CD4-positive, alpha-beta T cell (primary cell): Measurements from ENCODE around the gene TSTD1. TPM values are rescaled to one million over a fixed set of nuclear protein-coding genes. Genes with fewer than 3 reads are reported as not detected.

Source experiments
- ATAC-seq: fragments of 200-7000 bp; cut with Tn5 transposase; one replicate; pipeline ENCODE4 v1.10.0; 2022; ENCODE audit warnings: mild to moderate bottlenecking; ENCODE audit not compliant: poor library complexity
- CTCF ChIA-PET: fragments of 350-600 bp; sonication (Branson Sonifier 250); formaldehyde crosslinking; loops from one replicate; lab custom pipeline; 2021; ENCODE audit warnings: antibody characterized with exemption, inconsistent platforms; lab: Charles Lee
- POLR2A ChIA-PET: fragments of 350-600 bp; sonication (Branson Sonifier 250); formaldehyde crosslinking; loops from one replicate; lab custom pipeline; 2021; ENCODE audit warnings: antibody characterized with exemption, inconsistent platforms; lab: Charles Lee
- DNase-seq, 14 experiments: peaks; one replicate each; pipeline ENCODE4 v3.0.0-alpha.2; 2013 to 2020; ENCODE audit warnings: mixed read lengths in 2 of 14
- H3K27ac ChIP-seq, 2 donors: one replicate each; pipeline versions ENCODE4 v1.5.1 to v1.7.0; 2013; ENCODE audit warnings: low read length in 2 of 2, low read depth in 1 of 2, mild to moderate bottlenecking in 1 of 2
- H3K27me3 ChIP-seq, 2 experiments: 1 replicate in 1 of 2; 2 replicates in 1 of 2; pipeline versions ENCODE4 v1.6.1 to v1.7.0; 2013; ENCODE audit warnings: low read length in 2 of 2, control low read depth in 1 of 2, mild to moderate bottlenecking in 1 of 2, moderate library complexity in 1 of 2; ENCODE audit not compliant: insufficient read depth in 2 of 2, control insufficient read depth in 1 of 2
- H3K36me3 ChIP-seq: one replicate; pipeline ENCODE4 v1.6.1; 2013; ENCODE audit warnings: low read length, control low read depth; ENCODE audit not compliant: insufficient read depth
- H3K4me1 ChIP-seq: one replicate; pipeline ENCODE4 v1.6.1; 2013; ENCODE audit warnings: low read length, control low read depth; ENCODE audit not compliant: insufficient read depth
- H3K4me3 ChIP-seq: one replicate; pipeline ENCODE4 v1.5.1; 2013; ENCODE audit warnings: mild to moderate bottlenecking, low read length, moderate library complexity
- H3K9me3 ChIP-seq, 2 experiments: 1 replicate in 1 of 2; 2 replicates in 1 of 2; pipeline versions ENCODE4 v1.6.1 to v1.7.0; 2013; ENCODE audit warnings: low read length in 2 of 2, mild to moderate bottlenecking in 2 of 2, control low read depth in 1 of 2, moderate library complexity in 1 of 2; ENCODE audit not compliant: control insufficient read depth in 1 of 2, insufficient read depth in 1 of 2
- H3K27ac Mint-ChIP-seq: one replicate; pipeline ENCODE4 v1.8.0; 2020; ENCODE audit warnings: mixed read lengths
- H3K27me3 Mint-ChIP-seq: one replicate; pipeline ENCODE4 v1.8.0; 2021; ENCODE audit warnings: mixed read lengths
- H3K36me3 Mint-ChIP-seq: one replicate; pipeline ENCODE4 v1.8.0; 2021; ENCODE audit warnings: low read depth, mixed read lengths
- H3K4me1 Mint-ChIP-seq: one replicate; pipeline ENCODE4 v1.8.0; 2021; ENCODE audit warnings: low read depth, mixed read lengths
- H3K4me3 Mint-ChIP-seq: one replicate; pipeline ENCODE4 v1.8.0; 2020; ENCODE audit warnings: mild to moderate bottlenecking, mixed read lengths
- H3K9me3 Mint-ChIP-seq: one replicate; pipeline ENCODE4 v1.8.0; 2020; ENCODE audit warnings: mixed read lengths
- intact Hi-C, 2 experiments: fragments of 100-400 bp; cut with DNase I in 1 of 2; cut with micrococcal nuclease in 1 of 2; formaldehyde crosslinking; loops; one replicate each; pipeline versions ENCODE4 v1.15.1 to v1.9.0; 2023 to 2025; cut with DNase I, micrococcal nuclease
- total RNA-seq, 174 experiments: library from RNA in 2 of 174; stranded (reverse) in 2 of 174; gene quantifications; one replicate each; pipeline ENCODE4 v1.2.3 and lab custom pipeline; 2021 to 2026
- TF ChIP-seq, protein P1 (sequence below): fragments of 200-600 bp; IDR thresholded peaks from one replicate; pipeline ENCODE4 v1.8.0; 2022; ENCODE audit warnings: antibody characterized with exemption, mild to moderate bottlenecking

TSTD1 gene
- total RNA-seq, 2 experiments from 2014 or later = 38.0 to 40.3 TPM

DNA sequence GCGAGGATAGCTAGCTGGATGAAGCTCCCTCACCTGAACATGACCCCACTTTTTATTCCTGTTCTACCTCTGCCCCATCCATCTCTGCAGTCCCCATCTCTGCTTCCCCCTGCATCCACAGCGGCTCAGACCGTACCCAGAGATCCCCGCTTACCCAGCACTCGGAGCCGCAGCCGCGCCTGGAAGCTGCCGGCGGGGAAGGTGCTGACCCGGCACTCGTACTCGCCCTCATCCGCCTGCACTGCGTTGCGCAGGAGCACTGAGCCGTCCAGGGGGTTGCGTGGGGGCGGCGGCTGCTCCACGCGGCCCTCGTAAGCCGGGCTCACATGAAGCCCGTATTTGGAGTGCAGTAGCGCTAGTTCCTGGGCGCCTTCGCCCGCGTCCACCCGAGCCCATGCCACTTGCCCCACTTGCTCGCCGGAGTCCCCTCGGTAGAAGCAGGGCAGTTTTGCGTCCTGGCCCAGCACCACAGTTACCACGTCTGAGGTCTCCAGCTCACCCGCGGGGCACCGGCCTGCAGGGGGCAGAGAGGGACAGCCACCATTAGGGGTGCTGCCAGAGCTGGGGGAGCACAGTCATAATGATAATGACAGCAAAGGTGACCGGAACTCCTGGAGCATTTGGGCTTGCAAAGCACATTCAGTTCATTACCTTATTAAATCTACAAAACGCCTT lies 40.8 kb upstream of the TSTD1 start:
- ChIA-PET CTCF (interaction anchor here (0.6 kb wide), 1 partner anchor 89 kb away, joined by 4 read pairs; no protein-coding TSS in a partner anchor), POLR2A (interaction anchor here (0.7 to 2.3 kb wide), 3 partner anchors 11 to 18 kb away, joined by 3 to 5 read pairs (median 4); no protein-coding TSS in a partner anchor)
- H3K36me3 Mint-ChIP-seq = no peaks in the 10 kb centered on the region
- H3K27ac ChIP-seq = no peak overlapping the region
- H3K27me3 ChIP-seq = no peaks in the 10 kb centered on the region
- H3K4me1 ChIP-seq = no peaks in the 10 kb centered on the region
- H3K4me1 Mint-ChIP-seq = no peaks in the 10 kb centered on the region
- H3K4me3 Mint-ChIP-seq = no peak overlapping the region
- H3K36me3 ChIP-seq = no peaks in the 10 kb centered on the region
- H3K9me3 ChIP-seq = no peaks in the 10 kb centered on the region
- ATAC-seq (no peak), DNase-seq (no peak)
- TF ChIP-seq, protein P1, sequence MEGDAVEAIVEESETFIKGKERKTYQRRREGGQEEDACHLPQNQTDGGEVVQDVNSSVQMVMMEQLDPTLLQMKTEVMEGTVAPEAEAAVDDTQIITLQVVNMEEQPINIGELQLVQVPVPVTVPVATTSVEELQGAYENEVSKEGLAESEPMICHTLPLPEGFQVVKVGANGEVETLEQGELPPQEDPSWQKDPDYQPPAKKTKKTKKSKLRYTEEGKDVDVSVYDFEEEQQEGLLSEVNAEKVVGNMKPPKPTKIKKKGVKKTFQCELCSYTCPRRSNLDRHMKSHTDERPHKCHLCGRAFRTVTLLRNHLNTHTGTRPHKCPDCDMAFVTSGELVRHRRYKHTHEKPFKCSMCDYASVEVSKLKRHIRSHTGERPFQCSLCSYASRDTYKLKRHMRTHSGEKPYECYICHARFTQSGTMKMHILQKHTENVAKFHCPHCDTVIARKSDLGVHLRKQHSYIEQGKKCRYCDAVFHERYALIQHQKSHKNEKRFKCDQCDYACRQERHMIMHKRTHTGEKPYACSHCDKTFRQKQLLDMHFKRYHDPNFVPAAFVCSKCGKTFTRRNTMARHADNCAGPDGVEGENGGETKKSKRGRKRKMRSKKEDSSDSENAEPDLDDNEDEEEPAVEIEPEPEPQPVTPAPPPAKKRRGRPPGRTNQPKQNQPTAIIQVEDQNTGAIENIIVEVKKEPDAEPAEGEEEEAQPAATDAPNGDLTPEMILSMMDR = no peak
- H3K9me3 Mint-ChIP-seq = no peaks in the 10 kb centered on the region
- no peak overlapping the region for H3K27ac Mint-ChIP-seq
- intact Hi-C loops = no loop called here
- no peak overlapping the region for H3K4me3 ChIP-seq
- H3K27me3 Mint-ChIP-seq = no peaks in the 10 kb centered on the region

GRCh38 chr1:161077426-161077825 lies 38.7 kb upstream of the TSTD1 start:
- Mint-ChIP-seq H3K27ac (no peak overlapping the region), H3K27me3 (no peaks in the 10 kb centered on the region), H3K4me3 (no peak overlapping the region), H3K4me1 (peaks cover 9% of the 10 kb centered on the region), H3K36me3 (no peaks in the 10 kb centered on the region), H3K9me3 (no peaks in the 10 kb centered on the region)
- Histone ChIP-seq H3K27me3 (no peaks in the 10 kb centered on the region), H3K4me1 (no peaks in the 10 kb centered on the region), H3K4me3 (no peak overlapping the region), H3K36me3 (no peaks in the 10 kb centered on the region), H3K27ac (no peak overlapping the region), H3K9me3 (no peaks in the 10 kb centered on the region)
- DNase-seq (no peak), ATAC-seq (no peak)
- ChIA-PET CTCF (no interaction called here), POLR2A (interaction anchor here (0.6 to 1.5 kb wide), 3 partner anchors 8 to 173 kb away, joined by 3 to 5 read pairs (median 3); partner anchors contain the start of gene ARHGAP30)
- TF ChIP-seq, protein P1 = no peak
- intact Hi-C loops = no loop called here

DNA sequence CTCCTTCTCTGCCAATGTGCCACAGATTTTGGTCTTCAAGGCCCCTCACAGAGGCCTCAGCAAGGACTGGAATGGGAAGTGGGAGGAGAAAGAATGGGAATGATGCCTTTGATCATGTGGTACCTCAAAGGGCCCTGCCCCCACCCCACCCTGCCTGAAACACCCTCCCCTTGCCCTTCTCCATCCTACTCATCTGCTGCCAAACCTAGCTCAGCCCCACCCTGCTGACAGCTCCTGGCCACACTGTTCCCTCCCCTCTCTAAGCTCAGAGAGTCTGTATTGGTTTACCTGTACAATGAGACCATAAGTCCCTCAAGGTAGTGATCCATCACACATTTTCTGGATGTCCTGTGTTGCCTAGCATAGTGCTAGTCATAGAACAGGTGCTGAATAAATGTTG lies 37.6 kb upstream of the TSTD1 start:
- no peak for ATAC-seq
- Mint-ChIP-seq H3K4me1 (peaks cover 18% of the 10 kb centered on the region), H3K9me3 (no peaks in the 10 kb centered on the region), H3K27me3 (no peaks in the 10 kb centered on the region), H3K27ac (no peak overlapping the region), H3K36me3 (no peaks in the 10 kb centered on the region), H3K4me3 (no peak overlapping the region)
- no peak for DNase-seq
- H3K9me3 ChIP-seq = no peaks in the 10 kb centered on the region
- no peaks in the 10 kb centered on the region for H3K27me3 ChIP-seq
- ChIA-PET CTCF (no interaction called here), POLR2A (interaction anchor here (1.4 kb wide), 1 partner anchor 21 kb away, joined by 5 read pairs; no protein-coding TSS in a partner anchor)
- TF ChIP-seq, protein P1 = no peak
- intact Hi-C loops = no loop called here
- no peak overlapping the region for H3K4me3 ChIP-seq
- no peak overlapping the region for H3K27ac ChIP-seq
- peaks cover 10% of the 10 kb centered on the region for H3K4me1 ChIP-seq
- no peaks in the 10 kb centered on the region for H3K36me3 ChIP-seq
